Keratinocyte (primary cell): Measurements from ENCODE around the gene MAN2B1. TPM values are rescaled to one million over a fixed set of nuclear protein-coding genes. Genes with fewer than 3 reads are reported as not detected.

Experiments used
- DNase-seq: peaks from one replicate; pipeline ENCODE4 v3.0.0-alpha.2; 2011; ENCODE audit warnings: low read depth, missing footprints, low spot score
- FAIRE-seq: peaks from 2 replicates; lab custom pipeline; 2011; peaks lifted over from hg19 to GRCh38; lab: Jason Lieb, UNC
- H2AFZ ChIP-seq: 2 replicates; pipeline ENCODE4 v1.6.0; 2012; ENCODE audit warnings: low read length, control low read depth, inconsistent platforms; ENCODE audit not compliant: control insufficient read depth
- H3K27ac ChIP-seq: 2 replicates; pipeline ENCODE4 v1.5.1; 2011; ENCODE audit warnings: low read length; ENCODE audit not compliant: control insufficient read depth, insufficient read depth
- H3K27me3 ChIP-seq: 3 replicates; pipeline ENCODE4 v1.6.0; 2011; ENCODE audit warnings: low read length; ENCODE audit not compliant: control insufficient read depth, insufficient read depth; ENCODE audit errors: extremely low read depth
- H3K36me3 ChIP-seq, 2 experiments: 2 replicates in 1 of 2; 3 replicates in 1 of 2; pipeline ENCODE4 v1.5.1; 2011; ENCODE audit warnings: low read length in 2 of 2, mild to moderate bottlenecking in 1 of 2; ENCODE audit not compliant: control insufficient read depth in 2 of 2, insufficient read depth in 2 of 2; ENCODE audit errors: extremely low read depth in 1 of 2
- H3K4me1 ChIP-seq: 3 replicates; pipeline ENCODE4 v1.5.1; 2011; ENCODE audit warnings: low read length; ENCODE audit not compliant: control insufficient read depth, insufficient read depth; ENCODE audit errors: extremely low read depth
- H3K4me2 ChIP-seq: 3 replicates; pipeline ENCODE4 v1.6.0; 2011; ENCODE audit warnings: low read depth, low read length; ENCODE audit not compliant: control insufficient read depth, insufficient read depth; ENCODE audit errors: extremely low read depth
- H3K4me3 ChIP-seq, 3 experiments: fragments of 200-600 bp in 1 of 3; sonication (generic) in 1 of 3; 2 replicates in 2 of 3; 3 replicates in 1 of 3; pipeline ENCODE4 v1.5.1; 2011 to 2016; ENCODE audit warnings: low read length in 3 of 3, mild to moderate bottlenecking in 3 of 3, control low read depth in 2 of 3, inconsistent platforms in 1 of 3, low read depth in 1 of 3, mixed read lengths in 1 of 3, mixed run types in 1 of 3, moderate library complexity in 1 of 3; ENCODE audit not compliant: control insufficient read depth in 2 of 3, insufficient read depth in 2 of 3; ENCODE audit errors: extremely low read depth in 1 of 3
- H3K79me2 ChIP-seq: 2 replicates; pipeline ENCODE4 v1.6.0; 2012; ENCODE audit warnings: low read length; ENCODE audit not compliant: control insufficient read depth, insufficient read depth
- H3K9ac ChIP-seq: 3 replicates; pipeline ENCODE4 v1.6.0; 2011; ENCODE audit warnings: low read length; ENCODE audit not compliant: control insufficient read depth, insufficient read depth; ENCODE audit errors: extremely low read depth
- H3K9me1 ChIP-seq: 3 replicates; pipeline ENCODE4 v1.6.0; 2011; ENCODE audit warnings: low read length; ENCODE audit not compliant: control insufficient read depth, insufficient read depth; ENCODE audit errors: extremely low read depth
- H3K9me3 ChIP-seq: 2 replicates; pipeline ENCODE4 v1.5.1; 2012; ENCODE audit warnings: low read depth, low read length; ENCODE audit not compliant: control insufficient read depth
- H4K20me1 ChIP-seq: 3 replicates; pipeline ENCODE4 v1.6.0; 2011; ENCODE audit warnings: low read length; ENCODE audit not compliant: control insufficient read depth, insufficient read depth; ENCODE audit errors: extremely low read depth
- EZH2 ChIP-seq: IDR thresholded peaks from one replicate; pipeline ENCODE4 v1.6.1; 2012; ENCODE audit warnings: inconsistent platforms, mild to moderate bottlenecking, low read length, moderate library complexity
- dilution Hi-C: fragments of 300-500 bp; cut with MboI; formaldehyde crosslinking; loops from one replicate; pipeline ENCODE4 v1.7.0; 2020; ENCODE audit warnings: low sequenced_read_pairs; ENCODE audit not compliant: extremely low pct_ligation_motif_present
- polyA plus RNA-seq, 5 experiments: library from polyadenylated mRNA; depleted of rRNA in 3 of 5; stranded (reverse) in 3 of 5; stranded (forward) in 1 of 5; unstranded in 1 of 5; fragments of >200 nt; gene quantifications; 1 replicate in 1 of 5; 2 replicates in 3 of 5; 3 replicates in 1 of 5; pipeline versions ENCODE4 v1.2.1 to v1.2.3, GENCODE V29; 2011 to 2012; ENCODE audit warnings: missing spikeins in 2 of 5, low read depth in 1 of 5, low replicate concordance in 1 of 5
- TF ChIP-seq, protein P1 (sequence below), 3 experiments: IDR thresholded peaks in 1 of 3; conservative IDR thresholded peaks in 1 of 3; optimal IDR thresholded peaks in 1 of 3; 2 replicates in 2 of 3; 3 replicates in 1 of 3; pipeline versions ENCODE3 to v1.5.1; 2011; ENCODE audit warnings: low read length in 3 of 3, mild to moderate bottlenecking in 3 of 3, moderate library complexity in 2 of 3, control low read depth in 1 of 3, inconsistent platforms in 1 of 3; ENCODE audit not compliant: insufficient read depth in 2 of 3; ENCODE audit errors: extremely low read depth in 1 of 3

The MAN2B1 gene
- polyA plus RNA-seq, 1 donor (not counting 4 experiments of a cell fraction or from before 2014, with no cell fraction given), result 17.0 TPM

DNA sequence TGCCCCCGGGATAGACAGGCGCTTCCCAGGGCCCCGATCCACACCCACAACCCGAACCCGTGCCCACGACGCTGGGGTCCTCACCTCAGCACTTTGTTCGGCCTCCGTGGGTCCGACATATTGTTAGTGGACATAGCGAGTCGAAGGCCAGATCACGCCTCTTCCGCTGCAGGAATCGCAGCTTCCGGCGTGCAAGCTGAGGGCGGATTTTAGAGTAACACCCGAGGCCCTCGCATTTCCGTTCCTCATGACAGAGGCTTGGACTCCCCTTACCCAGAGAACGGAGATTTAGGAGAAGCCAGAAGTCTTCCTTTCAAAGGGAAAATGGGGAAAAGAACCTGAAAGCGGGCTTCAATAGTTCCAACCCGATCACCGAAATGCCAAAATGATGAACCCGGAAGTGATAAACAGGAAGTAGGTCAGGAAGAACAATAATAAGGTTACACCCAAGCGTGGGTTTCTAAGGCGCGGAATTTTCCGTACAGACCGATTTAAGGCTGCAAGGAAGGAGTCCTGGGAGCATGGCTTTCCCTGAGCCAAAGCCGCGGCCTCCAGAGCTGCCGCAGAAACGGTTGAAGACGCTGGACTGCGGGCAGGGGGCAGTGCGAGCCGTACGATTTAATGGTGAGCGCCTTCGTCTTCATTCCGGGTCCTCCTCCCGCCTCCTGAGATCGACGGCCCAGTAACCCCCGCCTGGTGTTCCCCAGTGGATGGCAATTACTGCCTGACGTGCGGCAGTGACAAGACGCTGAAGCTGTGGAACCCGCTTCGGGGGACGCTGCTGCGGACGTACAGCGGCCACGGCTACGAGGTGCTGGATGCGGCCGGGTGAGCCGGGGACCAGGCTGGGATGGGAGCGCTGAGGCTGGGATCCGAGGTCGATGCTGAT lies 3.0 kb upstream of the MAN2B1 start:
- Histone ChIP-seq H3K36me3 (peaks cover 9 to 23% of the 10 kb centered on the region in 2 experiments), H3K9ac (peak overlapping the region; percentile 94), H4K20me1 (no peaks in the 10 kb centered on the region), H3K79me2 (peaks cover 46% of the 10 kb centered on the region), H3K4me3 (peak overlapping the region; percentile 68 to 100 (median 91)), H3K4me1 (peaks cover 34% of the 10 kb centered on the region), H3K9me3 (no peaks in the 10 kb centered on the region), H3K4me2 (peak overlapping the region; percentile 95), H3K27ac (peak overlapping the region; percentile 99), H3K27me3 (no peaks in the 10 kb centered on the region), H3K9me1 (no peaks in the 10 kb centered on the region), H2AFZ (peak overlapping the region; percentile 92)
- TF ChIP-seq, protein P1, sequence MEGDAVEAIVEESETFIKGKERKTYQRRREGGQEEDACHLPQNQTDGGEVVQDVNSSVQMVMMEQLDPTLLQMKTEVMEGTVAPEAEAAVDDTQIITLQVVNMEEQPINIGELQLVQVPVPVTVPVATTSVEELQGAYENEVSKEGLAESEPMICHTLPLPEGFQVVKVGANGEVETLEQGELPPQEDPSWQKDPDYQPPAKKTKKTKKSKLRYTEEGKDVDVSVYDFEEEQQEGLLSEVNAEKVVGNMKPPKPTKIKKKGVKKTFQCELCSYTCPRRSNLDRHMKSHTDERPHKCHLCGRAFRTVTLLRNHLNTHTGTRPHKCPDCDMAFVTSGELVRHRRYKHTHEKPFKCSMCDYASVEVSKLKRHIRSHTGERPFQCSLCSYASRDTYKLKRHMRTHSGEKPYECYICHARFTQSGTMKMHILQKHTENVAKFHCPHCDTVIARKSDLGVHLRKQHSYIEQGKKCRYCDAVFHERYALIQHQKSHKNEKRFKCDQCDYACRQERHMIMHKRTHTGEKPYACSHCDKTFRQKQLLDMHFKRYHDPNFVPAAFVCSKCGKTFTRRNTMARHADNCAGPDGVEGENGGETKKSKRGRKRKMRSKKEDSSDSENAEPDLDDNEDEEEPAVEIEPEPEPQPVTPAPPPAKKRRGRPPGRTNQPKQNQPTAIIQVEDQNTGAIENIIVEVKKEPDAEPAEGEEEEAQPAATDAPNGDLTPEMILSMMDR (optimal IDR thresholded peaks at IDR 0.05 in 1 of 3, IDR thresholded peaks at IDR 0.05 in 1 of 3, conservative IDR thresholded peaks at IDR 0.05 in 1 of 3; ENCODE audit: extremely low read depth in 1 of 3, insufficient read depth in 2 of 3, low read length in 3 of 3), result no peak
- no peak for TF ChIP-seq EZH2
- dilution Hi-C loops, result no loop called here
- DNase-seq, result no peak
- peak; percentile 64 for FAIRE-seq

DNA sequence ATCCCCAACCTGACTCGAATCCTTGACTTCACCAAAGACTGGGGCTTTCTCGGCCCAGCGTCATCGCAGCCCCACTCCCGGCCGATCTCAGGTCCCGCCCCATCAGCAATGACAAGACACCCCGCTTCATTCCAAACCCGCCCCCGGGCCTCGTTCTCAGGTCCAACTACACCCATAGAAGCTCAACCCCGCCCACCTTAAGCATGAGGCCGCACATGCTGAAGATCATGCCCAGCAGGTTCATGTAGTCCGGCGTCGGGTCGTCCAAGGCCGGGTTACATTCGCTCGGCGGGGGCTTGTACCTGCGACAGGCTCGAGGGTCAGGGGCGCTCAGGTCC lies 2.4 kb upstream of the MAN2B1 start:
- peaks cover 46% of the 10 kb centered on the region for H3K79me2 ChIP-seq
- dilution Hi-C loops, result no loop called here

More for the DNA sequence above, 2.4 kb upstream of the MAN2B1 start:
- no peak for TF ChIP-seq EZH2
- TF ChIP-seq, protein P1 (optimal IDR thresholded peaks at IDR 0.05 in 1 of 3, IDR thresholded peaks at IDR 0.05 in 1 of 3, conservative IDR thresholded peaks at IDR 0.05 in 1 of 3; ENCODE audit: extremely low read depth in 1 of 3, insufficient read depth in 2 of 3, low read length in 3 of 3), result no peak
- peak overlapping the region; percentile 95 for H3K4me2 ChIP-seq
- H4K20me1 ChIP-seq, result no peaks in the 10 kb centered on the region
- no peaks in the 10 kb centered on the region for H3K9me1 ChIP-seq
- no peak for FAIRE-seq
- peak; percentile 59 for DNase-seq
- H3K4me3 ChIP-seq, result peak overlapping the region; percentile 68 to 100 (median 91)
- peak overlapping the region; percentile 92 for H2AFZ ChIP-seq
- H3K36me3 ChIP-seq, result peaks cover 10 to 19% of the 10 kb centered on the region in 2 experiments
- peaks cover 34% of the 10 kb centered on the region for H3K4me1 ChIP-seq
- H3K9me3 ChIP-seq, result no peaks in the 10 kb centered on the region
- peak overlapping the region; percentile 94 for H3K9ac ChIP-seq
- no peaks in the 10 kb centered on the region for H3K27me3 ChIP-seq
- peak overlapping the region; percentile 99 for H3K27ac ChIP-seq
